HG02759 (cell line): ENCODE measurements around the gene COTL1.

ENCODE experiments used
- ATAC-seq: cut with Tn5 transposase; IDR thresholded peaks from one replicate; pipeline ENCODE4 v1.9.1; 2021; ENCODE audit warnings: mild to moderate bottlenecking, moderate library complexity; ENCODE audit not compliant: unreplicated experiment

COTL1 gene

GRCh38 chr16:84614968-84615813 is 2.7 kb downstream of the COTL1 start:
- ATAC-seq: no peak

- ATAC-seq: no peak
Observed at GRCh38 chr16:84614623-84614967, 3.3 kb downstream of the COTL1 start.

DNA sequence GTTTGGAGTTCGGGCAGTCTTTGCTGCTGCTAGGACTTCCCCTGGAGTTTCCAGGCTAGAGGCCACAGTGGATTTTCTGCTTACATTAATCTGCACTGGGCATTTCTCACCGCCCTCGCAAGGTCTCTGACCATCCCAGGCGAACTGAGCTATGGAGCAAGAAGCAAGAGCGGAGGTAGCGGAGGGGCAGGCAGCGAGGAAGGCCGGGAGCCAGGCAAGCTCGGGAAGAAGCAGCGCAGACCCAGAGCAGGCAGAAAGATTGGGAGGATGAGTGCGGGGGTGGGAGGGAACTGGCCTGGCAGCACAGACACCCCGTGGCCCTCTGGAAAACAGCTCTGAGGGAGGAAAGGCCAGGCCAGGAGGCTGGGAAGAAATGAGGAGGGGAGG is 3.8 kb downstream of the COTL1 start:
- ATAC-seq: no peak

DNA sequence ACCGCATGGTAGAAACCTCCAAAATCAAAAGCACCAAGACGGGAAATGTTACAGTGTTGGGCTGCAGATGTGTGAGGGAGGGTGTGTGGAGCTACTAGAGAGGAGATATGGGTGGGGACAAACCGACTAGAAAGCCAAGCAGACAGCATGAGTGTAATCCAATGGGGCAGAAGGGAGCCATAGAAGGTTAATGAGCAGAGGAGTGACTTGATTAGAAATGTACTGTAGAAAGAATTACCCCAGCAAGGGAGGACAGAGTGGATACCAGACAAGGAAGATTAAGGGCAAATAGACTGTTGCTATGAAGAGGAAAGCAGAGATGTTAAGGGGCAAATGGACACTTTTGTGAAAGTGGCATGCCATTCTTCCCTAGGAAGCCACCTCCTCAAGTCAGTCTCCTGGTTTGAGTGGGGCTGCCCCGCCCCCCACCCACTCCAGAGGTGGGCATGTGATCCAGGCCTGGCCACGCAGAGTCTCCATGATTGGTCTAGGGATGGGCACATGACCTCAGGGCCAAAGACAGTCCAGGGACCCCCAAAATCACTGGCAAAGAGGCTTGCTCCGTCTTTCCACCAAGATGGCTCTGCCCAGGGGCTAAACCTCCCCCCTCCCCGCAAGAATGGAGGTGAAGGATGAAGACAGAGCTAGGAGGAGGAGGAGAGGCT is 4.3 kb downstream of the COTL1 start:
- no peak for ATAC-seq

- ATAC-seq: no peak
Observed at GRCh38 chr16:84612686-84613085, 5.2 kb downstream of the COTL1 start.

- no peak for ATAC-seq
Observed at GRCh38 chr16:84611041-84611440, 6.8 kb downstream of the COTL1 start.

GRCh38 chr16:84610376-84610775 is 7.5 kb downstream of the COTL1 start:
- no peak for ATAC-seq

DNA sequence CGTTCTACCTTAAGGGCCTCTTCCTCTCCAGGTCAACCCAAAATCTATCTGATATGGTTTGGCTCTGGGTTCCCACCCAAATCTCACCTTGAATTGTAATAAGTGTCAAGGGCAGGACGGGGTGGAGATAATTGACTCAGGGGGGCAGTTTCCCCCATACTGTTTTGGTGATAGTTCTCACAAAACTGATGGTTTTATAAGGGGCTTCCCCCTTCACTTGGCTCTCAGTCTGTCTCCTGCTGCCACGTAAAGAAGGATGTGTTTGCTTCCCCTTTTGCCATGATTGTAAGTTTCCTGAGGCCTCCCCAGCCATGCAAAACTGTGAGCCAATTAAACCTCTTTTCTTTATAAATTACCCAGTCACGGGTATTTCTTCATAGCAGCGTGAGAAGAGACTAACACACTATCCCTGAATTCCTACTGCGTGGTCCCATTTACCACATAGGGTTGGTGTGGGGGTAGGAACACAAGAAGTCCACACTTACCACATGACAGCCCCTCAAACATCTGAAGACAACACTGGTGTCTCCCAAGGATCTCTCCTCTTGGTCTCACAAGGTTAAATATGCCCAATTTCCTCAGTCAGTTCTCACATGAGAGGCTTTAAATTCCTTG is 8.2 kb downstream of the COTL1 start:
- no peak for ATAC-seq

DNA sequence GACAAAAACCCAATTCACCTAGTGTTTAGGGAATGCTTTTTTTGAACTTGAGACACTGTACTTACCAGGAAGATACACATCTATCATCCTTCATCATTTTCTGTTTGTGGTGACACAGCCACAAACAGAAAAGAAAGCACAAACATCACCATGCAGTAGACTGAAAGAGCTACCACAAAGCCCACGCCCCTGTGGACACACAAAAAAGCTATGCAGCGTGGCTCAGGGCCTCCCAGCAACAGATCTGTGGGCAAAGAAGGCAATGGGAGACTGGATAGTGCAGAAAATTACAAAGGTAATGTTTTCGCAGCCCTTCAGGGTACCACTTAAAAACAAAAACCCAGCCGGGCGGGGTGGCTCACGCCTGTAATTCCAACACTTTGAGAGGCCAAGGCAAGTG is 9.6 kb downstream of the COTL1 start:
- ATAC-seq: no peak

DNA sequence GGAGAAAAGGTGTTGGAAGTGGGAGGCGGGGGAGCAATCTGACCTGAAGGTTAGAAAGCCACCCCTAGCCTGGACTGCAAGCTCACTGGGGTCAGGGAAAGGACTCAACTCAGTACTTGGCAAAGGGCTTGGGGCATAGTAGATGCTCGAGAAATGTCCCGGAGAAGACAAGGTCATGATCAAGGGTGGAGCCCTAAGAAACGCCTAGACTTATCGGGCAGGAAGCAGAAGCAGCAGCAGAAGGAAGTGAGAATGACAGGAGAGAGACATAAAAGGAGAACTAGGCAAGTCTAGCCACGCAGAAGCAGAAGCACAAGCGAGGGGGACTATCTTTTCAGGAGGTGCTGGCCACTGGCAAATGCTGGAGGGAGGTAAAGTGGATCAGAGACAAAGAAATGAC is 10.2 kb downstream of the COTL1 start:
- peak; percentile 55 for ATAC-seq

- ATAC-seq: no peak
Observed at GRCh38 chr16:84607061-84607460, 10.8 kb downstream of the COTL1 start.

DNA sequence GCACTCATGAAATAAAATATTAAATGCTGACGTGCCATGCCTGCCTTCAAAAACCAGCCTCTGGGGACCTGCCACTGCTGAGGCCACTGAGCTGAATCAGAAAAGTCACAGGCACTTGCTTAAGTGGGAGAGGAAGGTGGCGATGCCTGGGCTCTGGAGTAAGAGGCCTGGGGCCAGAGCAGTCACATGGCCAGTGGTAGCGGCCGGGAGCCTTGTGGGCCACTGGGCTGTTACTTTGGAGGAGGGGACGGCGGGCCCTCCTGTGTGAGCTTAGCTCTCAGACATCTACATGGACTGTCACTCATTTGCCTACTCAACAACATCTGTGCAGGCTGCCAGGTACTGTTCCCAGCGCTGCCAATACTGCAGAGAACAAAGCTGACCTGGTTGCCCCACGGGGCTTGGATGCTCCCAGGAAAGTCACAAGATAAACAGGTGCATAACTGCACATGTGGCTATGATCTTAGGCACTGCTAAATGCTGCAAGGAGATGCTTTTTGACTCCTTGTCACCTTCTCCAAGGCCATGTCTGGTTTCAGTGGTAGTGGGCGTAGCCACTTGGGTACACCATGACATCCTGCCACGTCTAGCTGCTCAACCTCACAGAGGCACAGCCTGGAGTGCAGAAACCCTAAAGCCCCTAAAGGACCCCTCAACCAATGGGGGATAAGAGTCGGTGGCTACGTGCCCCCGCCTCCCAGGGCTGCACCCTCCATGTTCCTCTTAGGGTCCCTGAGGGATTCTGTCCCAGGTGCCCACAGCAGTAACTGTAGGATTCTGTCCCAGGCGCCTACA is 11.6 kb downstream of the COTL1 start:
- ATAC-seq: no peak

GRCh38 chr16:84605339-84605848 is 12.5 kb downstream of the COTL1 start:
- no peak for ATAC-seq

- no peak for ATAC-seq
Observed at GRCh38 chr16:84604477-84605013, 13.3 kb downstream of the COTL1 start.

- ATAC-seq: no peak
Observed at GRCh38 chr16:84603940-84604339, 13.9 kb downstream of the COTL1 start.

DNA sequence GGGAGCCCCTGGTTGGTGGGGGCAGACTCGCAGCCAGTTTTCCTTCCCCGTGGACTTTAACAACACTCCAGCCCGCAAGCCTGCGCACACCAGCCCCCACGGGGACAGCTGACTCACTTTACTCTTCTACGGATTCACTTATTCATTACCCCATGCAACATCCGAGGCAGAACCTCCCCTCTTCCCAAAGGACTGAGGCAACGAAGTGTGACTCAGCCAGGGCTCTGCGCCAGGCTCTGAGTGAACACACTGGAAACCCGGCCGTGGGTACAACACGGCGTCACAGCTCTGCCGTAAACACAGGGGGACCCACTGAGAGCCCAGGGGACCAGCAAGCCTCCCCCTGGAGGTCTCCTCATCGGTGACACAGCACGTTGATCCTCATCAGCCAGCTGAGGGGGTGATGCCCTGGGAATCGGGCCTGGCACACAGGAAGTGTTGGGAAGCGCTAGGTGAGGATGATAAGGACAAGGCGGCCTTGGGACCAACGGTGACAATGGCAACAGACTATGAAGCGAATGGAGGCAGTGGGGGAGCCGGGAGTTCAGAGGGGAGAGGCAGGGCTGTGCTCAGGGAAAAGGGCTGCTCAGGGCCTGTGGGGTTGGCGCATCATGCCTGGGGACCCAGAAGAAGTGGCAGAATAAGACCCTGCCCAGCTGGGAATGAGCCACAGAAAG is 14.6 kb downstream of the COTL1 start:
- no peak for ATAC-seq

DNA sequence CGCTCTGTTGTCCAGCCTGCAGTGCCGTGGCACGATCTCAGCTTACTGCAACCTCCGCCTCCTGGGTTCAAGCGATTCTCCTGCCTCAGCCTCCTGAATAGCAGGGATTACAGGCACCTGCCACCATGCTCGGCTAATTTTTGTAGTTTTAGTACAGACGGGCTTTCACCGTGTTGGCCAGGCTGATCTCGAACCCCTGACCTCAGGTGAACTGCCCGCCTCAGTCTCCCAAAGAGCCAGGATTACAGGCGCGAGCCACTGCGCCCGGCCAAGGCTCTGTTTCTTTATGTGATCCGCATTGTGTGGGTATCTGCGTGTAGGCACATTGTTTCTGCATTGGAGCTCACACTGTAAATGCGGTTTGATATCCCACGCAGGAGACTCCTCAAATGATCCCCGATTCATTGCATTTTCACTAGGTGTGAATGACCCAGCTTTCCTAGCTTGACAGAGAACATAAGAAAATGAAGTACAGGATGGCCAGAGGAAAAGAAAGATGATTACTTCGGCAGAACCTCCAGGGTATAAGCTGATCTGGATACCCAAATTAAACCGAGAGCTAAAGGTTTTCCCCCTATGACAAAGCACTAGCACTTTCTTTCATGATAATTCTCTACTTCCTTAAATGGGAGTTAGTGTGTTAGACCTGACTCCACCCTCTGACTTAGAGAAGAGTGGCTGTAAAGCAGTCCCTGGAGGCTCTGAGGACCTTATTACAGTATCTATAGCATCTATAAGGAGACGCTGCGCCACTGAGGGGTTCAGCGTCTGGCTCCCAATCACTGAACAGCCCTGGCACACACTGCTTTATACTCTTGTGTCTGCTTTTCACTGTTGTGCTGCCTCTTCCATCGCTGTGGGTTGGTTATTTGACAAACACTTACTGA is 17.3 kb downstream of the COTL1 start:
- ATAC-seq: peak; percentile 65

- ATAC-seq: peak; percentile 51
Observed at GRCh38 chr16:84599521-84600202, 18.2 kb downstream of the COTL1 start.

GRCh38 chr16:84598360-84598759 is 19.5 kb downstream of the COTL1 start:
- ATAC-seq: no peak
